T-helper 17 cell (primary cell): Measurements from ENCODE around the gene SLC8B1. TPM values are rescaled to one million over a fixed set of nuclear protein-coding genes. Genes with fewer than 3 reads are reported as not detected.
A peak's percentile ranks its signal among the peaks of the same experiment; 100 is the strongest.

Source experiments
- ATAC-seq: fragments of 150-1000 bp; cut with Tn5 transposase; 2 replicates; pipeline ENCODE4 v1.10.0; 2021; ENCODE audit warnings: mild to moderate bottlenecking, moderate library complexity
- DNase-seq, 3 donors: peaks; one replicate each; pipeline versions ENCODE4 v3.0.0 to v3.0.0-alpha.2; 2020 to 2021
- H3K9me3 ChIP-seq: one replicate; pipeline ENCODE4 v1.7.0; 2013; ENCODE audit warnings: low read length, mild to moderate bottlenecking; ENCODE audit not compliant: control insufficient read depth, poor library complexity, severe bottlenecking
- H3K27ac Mint-ChIP-seq: one replicate; pipeline ENCODE4 v1.8.0; 2022; ENCODE audit warnings: mild to moderate bottlenecking, moderate library complexity, mixed read lengths
- H3K27me3 Mint-ChIP-seq: one replicate; pipeline ENCODE4 v1.8.0; 2022; ENCODE audit warnings: mixed read lengths
- H3K36me3 Mint-ChIP-seq: one replicate; pipeline ENCODE4 v1.8.0; 2022; ENCODE audit warnings: low read depth, mixed read lengths
- H3K4me1 Mint-ChIP-seq: one replicate; pipeline ENCODE4 v1.8.0; 2022; ENCODE audit warnings: mild to moderate bottlenecking, mixed read lengths
- H3K4me3 Mint-ChIP-seq: one replicate; pipeline ENCODE4 v1.8.0; 2022; ENCODE audit warnings: mild to moderate bottlenecking, moderate library complexity, mixed read lengths
- total RNA-seq, 4 donors: library from RNA in 2 of 4; stranded (reverse) in 2 of 4; gene quantifications; one replicate each; pipeline ENCODE4 v1.2.3 and lab custom pipeline; 2022 to 2026

SLC8B1 gene
- total RNA-seq, 2 donors from 2014 or later, result 58.6 to 66.0 TPM

- H3K27ac Mint-ChIP-seq, result peak overlapping the region; percentile 60
- no peaks in the 10 kb centered on the region for H3K27me3 Mint-ChIP-seq
- no peaks in the 10 kb centered on the region for H3K9me3 ChIP-seq
- ATAC-seq (no peak), DNase-seq (no peak)
- peaks cover 17% of the 10 kb centered on the region for H3K4me1 Mint-ChIP-seq
- H3K36me3 Mint-ChIP-seq, result peaks cover 9% of the 10 kb centered on the region
- no peak overlapping the region for H3K4me3 Mint-ChIP-seq
Measured at GRCh38 chr12:113326775-113327395, 8.0 kb downstream of the SLC8B1 start.

GRCh38 chr12:113325916-113326315 is 9.0 kb downstream of the SLC8B1 start:
- peaks cover 5% of the 10 kb centered on the region for H3K36me3 Mint-ChIP-seq
- DNase-seq, result no peak
- peaks cover 12% of the 10 kb centered on the region for H3K4me1 Mint-ChIP-seq
- no peaks in the 10 kb centered on the region for H3K9me3 ChIP-seq
- no peak overlapping the region for H3K4me3 Mint-ChIP-seq
- no peak overlapping the region for H3K27ac Mint-ChIP-seq
- H3K27me3 Mint-ChIP-seq, result no peaks in the 10 kb centered on the region
- no peak for ATAC-seq

GRCh38 chr12:113322343-113322742 is 12.6 kb downstream of the SLC8B1 start:
- Mint-ChIP-seq H3K27me3 (no peaks in the 10 kb centered on the region), H3K4me3 (no peak overlapping the region), H3K27ac (peak overlapping the region; percentile 60), H3K36me3 (peaks cover 10% of the 10 kb centered on the region), H3K4me1 (peaks cover 12% of the 10 kb centered on the region)
- ATAC-seq, result peak; percentile 30
- DNase-seq, result no peak
- no peaks in the 10 kb centered on the region for H3K9me3 ChIP-seq

- Mint-ChIP-seq H3K4me1 (peaks cover 9% of the 10 kb centered on the region), H3K36me3 (peaks cover 10% of the 10 kb centered on the region), H3K4me3 (no peak overlapping the region), H3K27ac (no peak overlapping the region), H3K27me3 (no peaks in the 10 kb centered on the region)
- no peaks in the 10 kb centered on the region for H3K9me3 ChIP-seq
- no peak for DNase-seq
- ATAC-seq, result no peak
Measured at GRCh38 chr12:113320401-113320800, 14.5 kb downstream of the SLC8B1 start.

- peaks cover 10% of the 10 kb centered on the region for H3K36me3 Mint-ChIP-seq
- ATAC-seq (no peak), DNase-seq (no peak)
- peaks cover 11% of the 10 kb centered on the region for H3K4me1 Mint-ChIP-seq
- H3K27ac Mint-ChIP-seq, result peak overlapping the region; percentile 4
- H3K4me3 Mint-ChIP-seq, result no peak overlapping the region
- no peaks in the 10 kb centered on the region for H3K27me3 Mint-ChIP-seq
- H3K9me3 ChIP-seq, result no peaks in the 10 kb centered on the region
Measured at GRCh38 chr12:113318900-113319628, 15.8 kb downstream of the SLC8B1 start.

- Mint-ChIP-seq H3K27ac (peak overlapping the region; percentile 4), H3K4me1 (peaks cover 11% of the 10 kb centered on the region), H3K27me3 (no peaks in the 10 kb centered on the region), H3K36me3 (peaks cover 10% of the 10 kb centered on the region), H3K4me3 (no peak overlapping the region)
- ATAC-seq, result no peak
- H3K9me3 ChIP-seq, result no peaks in the 10 kb centered on the region
- no peak for DNase-seq
Measured at GRCh38 chr12:113318046-113318656, 16.8 kb downstream of the SLC8B1 start.

GRCh38 chr12:113317122-113317521 is 17.8 kb downstream of the SLC8B1 start:
- Mint-ChIP-seq H3K4me3 (no peak overlapping the region), H3K27ac (no peak overlapping the region), H3K27me3 (no peaks in the 10 kb centered on the region), H3K36me3 (peaks cover 10% of the 10 kb centered on the region), H3K4me1 (peaks cover 10% of the 10 kb centered on the region)
- DNase-seq (no peak), ATAC-seq (no peak)
- H3K9me3 ChIP-seq, result no peaks in the 10 kb centered on the region

- ATAC-seq (no peak), DNase-seq (no peak)
- Mint-ChIP-seq H3K36me3 (peaks cover 10% of the 10 kb centered on the region), H3K4me3 (no peak overlapping the region), H3K27ac (no peak overlapping the region), H3K4me1 (peaks cover 10% of the 10 kb centered on the region), H3K27me3 (no peaks in the 10 kb centered on the region)
- H3K9me3 ChIP-seq, result no peaks in the 10 kb centered on the region
Measured at GRCh38 chr12:113316155-113316554, 18.8 kb downstream of the SLC8B1 start.

GRCh38 chr12:113315358-113315757 is 19.6 kb downstream of the SLC8B1 start:
- peaks cover 13% of the 10 kb centered on the region for H3K4me1 Mint-ChIP-seq
- H3K4me3 Mint-ChIP-seq, result no peak overlapping the region
- no peak overlapping the region for H3K27ac Mint-ChIP-seq
- DNase-seq (no peak), ATAC-seq (no peak)
- no peaks in the 10 kb centered on the region for H3K9me3 ChIP-seq
- peaks cover 13% of the 10 kb centered on the region for H3K36me3 Mint-ChIP-seq
- no peaks in the 10 kb centered on the region for H3K27me3 Mint-ChIP-seq

- DNase-seq (no peak), ATAC-seq (no peak)
- no peaks in the 10 kb centered on the region for H3K9me3 ChIP-seq
- peaks cover 13% of the 10 kb centered on the region for H3K4me1 Mint-ChIP-seq
- H3K27me3 Mint-ChIP-seq, result no peaks in the 10 kb centered on the region
- no peak overlapping the region for H3K27ac Mint-ChIP-seq
- peaks cover 13% of the 10 kb centered on the region for H3K36me3 Mint-ChIP-seq
- H3K4me3 Mint-ChIP-seq, result no peak overlapping the region
Measured at GRCh38 chr12:113314121-113314529, 20.8 kb downstream of the SLC8B1 start.

GRCh38 chr12:113310489-113310888 is 24.4 kb downstream of the SLC8B1 start:
- DNase-seq (no peak), ATAC-seq (no peak)
- H3K27me3 Mint-ChIP-seq, result no peaks in the 10 kb centered on the region
- H3K4me3 Mint-ChIP-seq, result no peak overlapping the region
- H3K27ac Mint-ChIP-seq, result no peak overlapping the region
- H3K9me3 ChIP-seq, result no peaks in the 10 kb centered on the region
- H3K36me3 Mint-ChIP-seq, result peaks cover 5% of the 10 kb centered on the region
- H3K4me1 Mint-ChIP-seq, result peaks cover 6% of the 10 kb centered on the region

- ATAC-seq (no peak), DNase-seq (no peak)
- no peaks in the 10 kb centered on the region for H3K9me3 ChIP-seq
- H3K27ac Mint-ChIP-seq, result no peak overlapping the region
- peaks cover 10% of the 10 kb centered on the region for H3K4me1 Mint-ChIP-seq
- H3K36me3 Mint-ChIP-seq, result peaks cover 12% of the 10 kb centered on the region
- no peaks in the 10 kb centered on the region for H3K27me3 Mint-ChIP-seq
- no peak overlapping the region for H3K4me3 Mint-ChIP-seq
Measured at GRCh38 chr12:113306382-113306781, 28.5 kb downstream of the SLC8B1 start.

- Mint-ChIP-seq H3K36me3 (peaks cover 10% of the 10 kb centered on the region), H3K4me1 (peaks cover 9% of the 10 kb centered on the region), H3K27ac (no peak overlapping the region), H3K27me3 (no peaks in the 10 kb centered on the region), H3K4me3 (no peak overlapping the region)
- no peaks in the 10 kb centered on the region for H3K9me3 ChIP-seq
- DNase-seq, result no peak
- no peak for ATAC-seq
Measured at GRCh38 chr12:113305281-113305856, 29.5 kb downstream of the SLC8B1 start.
